Measurements from ENCODE around the gene CASP2.

GRCh38 chr7:143263266-143264195, 24.6 kb upstream of the CASP2 start, which contains the start of gene GSTK1:
- peak; percentile 6; the same call in 1 of the 2 replicates for TF ChIP-seq GATA2 (IDR thresholded peaks at IDR 0.05; ENCODE audit: low read depth, low read length)
- TF ChIP-seq GATA3 (IDR thresholded peaks at IDR 0.05; ENCODE audit: low read depth, low read length) = no peak
